Smooth muscle cell (in vitro differentiated cells): Measurements from ENCODE around the gene CTNND2. TPM values are rescaled to one million over a fixed set of nuclear protein-coding genes. Genes with fewer than 3 reads are reported as not detected.

Source experiments
- DNase-seq: peaks from one replicate; lab custom pipeline; 2025; ENCODE audit not compliant: unreplicated experiment; lab: John Stamatoyannopoulos, UW
- H2AFZ ChIP-seq: fragments of 200-600 bp; sonication (generic); 2 replicates; pipeline ENCODE4 v1.6.0; 2016; ENCODE audit warnings: antibody characterized with exemption, low read depth, mild to moderate bottlenecking
- H3F3A ChIP-seq: fragments of 200-600 bp; sonication (generic); 2 replicates; pipeline ENCODE4 v1.6.0; 2017; ENCODE audit warnings: antibody characterized with exemption, low read depth
- H3K27ac ChIP-seq: fragments of 200-600 bp; sonication (generic); 2 replicates; pipeline ENCODE4 v1.5.1; 2016; ENCODE audit warnings: low read depth, mild to moderate bottlenecking
- H3K27me3 ChIP-seq: fragments of 200-600 bp; sonication (generic); 2 replicates; pipeline ENCODE4 v1.6.1; 2016; ENCODE audit warnings: low read depth, mild to moderate bottlenecking
- H3K36me3 ChIP-seq: fragments of 200-600 bp; sonication (generic); 2 replicates; pipeline ENCODE4 v1.5.1; 2016; ENCODE audit warnings: low read depth
- H3K4me1 ChIP-seq: fragments of 200-600 bp; sonication (generic); 2 replicates; pipeline ENCODE4 v1.5.1; 2016; ENCODE audit warnings: low read depth
- H3K4me2 ChIP-seq: fragments of 200-600 bp; sonication (generic); 2 replicates; pipeline ENCODE4 v1.6.0; 2016; ENCODE audit warnings: mild to moderate bottlenecking
- H3K4me3 ChIP-seq: fragments of 200-600 bp; sonication (generic); 2 replicates; pipeline ENCODE4 v1.5.1; 2016; ENCODE audit warnings: mild to moderate bottlenecking
- H3K79me2 ChIP-seq: fragments of 200-600 bp; sonication (generic); 2 replicates; pipeline ENCODE4 v1.6.0; 2016; ENCODE audit warnings: low read depth, mild to moderate bottlenecking
- H3K9ac ChIP-seq: fragments of 200-600 bp; sonication (generic); 2 replicates; pipeline ENCODE4 v1.6.0; 2016; ENCODE audit warnings: low read depth
- H3K9me3 ChIP-seq: fragments of 200-600 bp; sonication (generic); replicated peaks from 2 replicates; pipeline ENCODE4 v1.5.1; 2016; ENCODE audit warnings: low read depth
- H4K20me1 ChIP-seq: fragments of 200-600 bp; sonication (generic); 2 replicates; pipeline ENCODE4 v1.6.0; 2016; ENCODE audit warnings: low read depth
- CTCF ChIP-seq: fragments of 200-600 bp; sonication (generic); IDR thresholded peaks from 2 replicates; pipeline ENCODE4 v1.5.1; 2017; ENCODE audit warnings: borderline replicate concordance, mild to moderate bottlenecking, antibody characterized with exemption; ENCODE audit not compliant: insufficient read depth, poor library complexity, severe bottlenecking
- WGBS: methylation state at CpG from one replicate; pipeline ENCODE4 v1.1.7; 2016; ENCODE audit warnings: low lambda C conversion rate; 5-methylcytosine and 5-hydroxymethylcytosine counted together
- polyA plus RNA-seq: library from polyadenylated mRNA; unstranded; fragments of >200 nt; fragmentation: Nextera tagmentation; extraction: Ambion mirVana; gene quantifications from 2 replicates; pipeline ENCODE4 v1.2.1, GENCODE V29; 2016
- total RNA-seq: library from RNA; depleted of rRNA; stranded (reverse); fragments of >200 nt; gene quantifications from 2 replicates; pipeline ENCODE4 v1.2.3, GENCODE V29; 2014

The CTNND2 gene
- total and polyA plus RNA-seq, 2 experiments from 2014 or later = 2.7 to 5.8 TPM

DNA sequence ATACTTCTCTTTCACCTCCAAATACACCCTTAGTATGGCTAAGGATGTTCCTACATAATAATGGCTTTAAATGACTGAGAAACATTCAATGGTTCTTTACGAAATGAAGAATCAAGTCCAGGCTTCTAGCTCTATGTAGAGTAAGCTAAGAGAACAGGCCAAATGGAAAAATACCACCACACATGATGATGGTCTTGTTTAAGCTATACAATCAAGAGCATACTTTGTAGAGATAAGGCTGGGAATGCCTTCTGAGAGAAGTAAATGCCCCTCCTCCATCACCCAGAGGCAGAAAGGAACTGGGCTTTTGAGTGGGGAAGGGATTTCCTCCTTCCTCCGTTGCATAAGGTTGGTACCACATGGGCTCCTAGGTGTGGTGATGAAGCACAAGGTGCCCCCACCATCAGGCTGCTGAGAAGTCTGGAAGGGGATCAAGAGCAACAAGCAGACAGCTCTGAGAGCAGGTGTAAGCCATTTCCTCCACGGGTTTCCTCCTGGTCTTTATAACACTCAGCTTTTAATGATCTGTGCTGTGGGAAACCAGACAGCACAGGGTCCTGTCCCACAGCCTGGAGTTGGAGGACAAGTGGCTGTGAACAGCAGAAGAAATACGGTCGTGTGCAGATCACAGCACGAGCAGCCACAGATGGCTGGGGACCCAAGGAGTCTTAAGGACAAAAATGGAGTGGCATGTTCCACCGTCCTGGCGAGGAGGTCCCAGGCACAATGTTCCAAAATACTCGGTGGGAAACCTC is 396.9 kb downstream of the CTNND2 start:
- DNase-seq = no peak
- WGBS = 73% methylated on average over 9 of the region's 9 CpGs
- no peaks in the 10 kb centered on the region for H3K79me2 ChIP-seq
- H3K4me1 ChIP-seq = peaks cover 11% of the 10 kb centered on the region
- H3K9me3 ChIP-seq = no peaks in the 10 kb centered on the region
- H3K9ac ChIP-seq = no peak overlapping the region
- H3K27ac ChIP-seq = no peak overlapping the region
- H3K27me3 ChIP-seq = no peaks in the 10 kb centered on the region
- no peak overlapping the region for H2AFZ ChIP-seq
- H3K4me3 ChIP-seq = no peak overlapping the region
- no peak for TF ChIP-seq CTCF
- peak overlapping the region; percentile 37 for H3K4me2 ChIP-seq
- H3K36me3 ChIP-seq = no peaks in the 10 kb centered on the region
- H3F3A ChIP-seq = peaks cover 6% of the 10 kb centered on the region
- H4K20me1 ChIP-seq = no peaks in the 10 kb centered on the region

GRCh38 chr5:11504886-11505193 is 399.4 kb downstream of the CTNND2 start:
- no peak for DNase-seq

GRCh38 chr5:11504065-11504885 is 400.0 kb downstream of the CTNND2 start:
- no peaks in the 10 kb centered on the region for H3K36me3 ChIP-seq
- TF ChIP-seq CTCF = no peak
- no peaks in the 10 kb centered on the region for H3K9me3 ChIP-seq
- peaks cover 6% of the 10 kb centered on the region for H3F3A ChIP-seq
- no peak for DNase-seq
- peak overlapping the region; percentile 48 for H3K27ac ChIP-seq
- no peaks in the 10 kb centered on the region for H4K20me1 ChIP-seq
- no peak overlapping the region for H3K4me3 ChIP-seq
- peak overlapping the region; percentile 72 for H3K4me2 ChIP-seq
- no peak overlapping the region for H3K9ac ChIP-seq
- no peaks in the 10 kb centered on the region for H3K79me2 ChIP-seq
- WGBS = 92% methylated on average over 12 of the region's 12 CpGs
- H3K27me3 ChIP-seq = no peaks in the 10 kb centered on the region
- no peak overlapping the region for H2AFZ ChIP-seq
- H3K4me1 ChIP-seq = peaks cover 11% of the 10 kb centered on the region

More at GRCh38 chr5:11504886-11505193, 399.4 kb downstream of the CTNND2 start:
- H3K9me3 ChIP-seq = no peaks in the 10 kb centered on the region
- peaks cover 11% of the 10 kb centered on the region for H3K4me1 ChIP-seq
- H3K27me3 ChIP-seq = no peaks in the 10 kb centered on the region
- no peaks in the 10 kb centered on the region for H3K79me2 ChIP-seq
- no peak overlapping the region for H2AFZ ChIP-seq
- no peak overlapping the region for H3K4me3 ChIP-seq
- H3K4me2 ChIP-seq = peak overlapping the region; percentile 72
- no peaks in the 10 kb centered on the region for H3K36me3 ChIP-seq
- peak overlapping the region; percentile 48 for H3K27ac ChIP-seq
- TF ChIP-seq CTCF = no peak
- H3F3A ChIP-seq = peaks cover 6% of the 10 kb centered on the region
- H4K20me1 ChIP-seq = no peaks in the 10 kb centered on the region
- no peak overlapping the region for H3K9ac ChIP-seq
- 15% methylated on average over 3 of the region's 3 CpGs for WGBS
